Muscle of leg (tissue), 11 donors: ENCODE data around the gene RNASE1. TPM values are rescaled to one million over a fixed set of nuclear protein-coding genes. Genes with fewer than 3 reads are reported as not detected.

Source experiments
- DNase-seq: peaks from one replicate; pipeline ENCODE4 v3.0.0; 2013
- H3K27ac ChIP-seq: one replicate; pipeline ENCODE4 v1.5.1; 2013; ENCODE audit warnings: mild to moderate bottlenecking, low read length, control low read depth
- H3K27me3 ChIP-seq: one replicate; pipeline ENCODE4 v1.6.1; 2013; ENCODE audit warnings: low read length; ENCODE audit not compliant: control insufficient read depth, insufficient read depth
- H3K36me3 ChIP-seq: one replicate; pipeline ENCODE4 v1.6.1; 2013; ENCODE audit warnings: low read length; ENCODE audit not compliant: control insufficient read depth, insufficient read depth
- H3K4me1 ChIP-seq: one replicate; pipeline ENCODE4 v1.6.1; 2013; ENCODE audit warnings: low read length; ENCODE audit not compliant: control insufficient read depth, insufficient read depth
- H3K4me3 ChIP-seq: one replicate; pipeline ENCODE4 v1.5.1; 2013; ENCODE audit warnings: low read length, control low read depth
- H3K9me3 ChIP-seq: replicated peaks from 2 replicates; pipeline ENCODE4 v1.6.1; 2013; ENCODE audit warnings: low read depth, low read length; ENCODE audit not compliant: control insufficient read depth
- WGBS: methylation state at CpG from one replicate; pipeline ENCODE4 v1.1.5; 2013; ENCODE audit warnings: missing lambda C conversion rate; ENCODE audit not compliant: insufficient coverage; 5-methylcytosine and 5-hydroxymethylcytosine counted together
- polyA plus RNA-seq, 8 donors: library from polyadenylated mRNA; unstranded; fragments of 120-200 nt; gene quantifications; one replicate each; pipeline versions ENCODE4 v1.2.1 to v1.2.3, GENCODE V29; 2013; ENCODE audit warnings: inconsistent platforms in 1 of 8, low replicate concordance in 1 of 8; ENCODE audit not compliant: insufficient read length in 8 of 8, insufficient read depth in 1 of 8
- total RNA-seq: library from RNA; stranded (reverse); fragments of 120-200 nt; gene quantifications from one replicate; pipeline ENCODE4 v1.2.4, GENCODE V29; 2013

RNASE1 gene
- total and polyA plus RNA-seq, 9 donors, result 135 to 259 (median 204) TPM

GRCh38 chr14:20754308-20754707 lies 48.3 kb downstream of the RNASE1 start:
- 50% methylated on average over 1 of the region's 2 CpGs for WGBS
- H3K36me3 ChIP-seq, result no peaks in the 10 kb centered on the region
- DNase-seq, result no peak
- H3K4me1 ChIP-seq, result no peaks in the 10 kb centered on the region
- no peak overlapping the region for H3K27ac ChIP-seq
- H3K27me3 ChIP-seq, result no peaks in the 10 kb centered on the region
- H3K4me3 ChIP-seq, result no peak overlapping the region
- H3K9me3 ChIP-seq, result peaks cover 7% of the 10 kb centered on the region

GRCh38 chr14:20751963-20752562 lies 50.6 kb downstream of the RNASE1 start:
- DNase-seq, result no peak
- H3K27me3 ChIP-seq, result no peaks in the 10 kb centered on the region
- H3K4me3 ChIP-seq, result no peak overlapping the region
- 80% methylated on average over 2 of the region's 5 CpGs for WGBS
- H3K27ac ChIP-seq, result no peak overlapping the region
- H3K36me3 ChIP-seq, result no peaks in the 10 kb centered on the region
- peaks cover 7% of the 10 kb centered on the region for H3K9me3 ChIP-seq
- H3K4me1 ChIP-seq, result no peaks in the 10 kb centered on the region

Other genes with a start within 250 kb of the RNASE1 start
- not detected for gene RNASE9, start 241.8 kb downstream of the RNASE1 start, total RNA-seq
- gene RNASE9, start 241.8 kb downstream of the RNASE1 start, polyA plus RNA-seq, result not detected
- not detected for gene RNASE11, start 214.8 kb downstream of the RNASE1 start, total RNA-seq
- not detected for gene RNASE11, start 214.8 kb downstream of the RNASE1 start, polyA plus RNA-seq
- gene RNASE12, start 211.5 kb downstream of the RNASE1 start, total RNA-seq, result not detected
- not detected for gene RNASE12, start 211.5 kb downstream of the RNASE1 start, polyA plus RNA-seq
- not detected for gene OR6S1, start 161.2 kb downstream of the RNASE1 start, total RNA-seq
- gene OR6S1, start 161.2 kb downstream of the RNASE1 start, polyA plus RNA-seq, result not detected
- 18.4 TPM for gene RNASE4, start 118.3 kb downstream of the RNASE1 start, total RNA-seq
- gene RNASE4, start 118.3 kb downstream of the RNASE1 start, polyA plus RNA-seq, result 1 to 10 TPM; 2.4 to 8.4 (median 4.9) TPM
- gene ANG, start 114.1 kb downstream of the RNASE1 start, total RNA-seq, result 4.6 TPM
- 1 to 10 TPM; 1.9 to 5.0 (median 3.0) TPM for gene ANG, start 114.1 kb downstream of the RNASE1 start, polyA plus RNA-seq
- gene EDDM3A, start 57.0 kb downstream of the RNASE1 start, total RNA-seq, result not detected
- gene EDDM3A, start 57.0 kb downstream of the RNASE1 start, polyA plus RNA-seq, result not detected
- not detected for gene EDDM3B, start 34.4 kb downstream of the RNASE1 start, total RNA-seq
- not detected for gene EDDM3B, start 34.4 kb downstream of the RNASE1 start, polyA plus RNA-seq
- 4.8 TPM for gene RNASE6, start 21.6 kb downstream of the RNASE1 start, total RNA-seq
- gene RNASE6, start 21.6 kb downstream of the RNASE1 start, polyA plus RNA-seq, result 1 to 10 TPM; 5.0 to 7.9 (median 5.7) TPM
- gene RNASE3, start 88.5 kb upstream of the RNASE1 start, total RNA-seq, result not detected
- gene RNASE3, start 88.5 kb upstream of the RNASE1 start, polyA plus RNA-seq, result 1 to 10 TPM in 1 of 8 donors, under 1 TPM in 6, not detected in 1; 0.18 to 1.1 (median 0.32) TPM
- gene RNASE2, start 152.6 kb upstream of the RNASE1 start, total RNA-seq, result 0.13 TPM
- 1 to 10 TPM in 7 of 8 donors, under 1 TPM in 1; 0.95 to 1.9 (median 1.1) TPM for gene RNASE2, start 152.6 kb upstream of the RNASE1 start, polyA plus RNA-seq
- gene METTL17, start 187.1 kb upstream of the RNASE1 start, total RNA-seq, result 50.6 TPM
- 10 to 100 TPM; 36.0 to 64.0 (median 46.8) TPM for gene METTL17, start 187.1 kb upstream of the RNASE1 start, polyA plus RNA-seq
- 0.04 TPM for gene SLC39A2, start 196.4 kb upstream of the RNASE1 start, total RNA-seq
- gene SLC39A2, start 196.4 kb upstream of the RNASE1 start, polyA plus RNA-seq, result under 1 TPM in 1 of 8 donors, not detected in 7; 0.61 TPM
- gene NDRG2, start 222.2 kb upstream of the RNASE1 start, total RNA-seq, result 99.9 TPM
- gene NDRG2, start 222.2 kb upstream of the RNASE1 start, polyA plus RNA-seq, result 100 to 1,000 TPM; 121 to 203 (median 151) TPM
- gene TPPP2, start 227.4 kb upstream of the RNASE1 start, total RNA-seq, result 0.44 TPM
- gene TPPP2, start 227.4 kb upstream of the RNASE1 start, polyA plus RNA-seq, result under 1 TPM in 7 of 8 donors, not detected in 1; 0.28 to 0.85 (median 0.38) TPM
- gene RNASE13, start 232.0 kb upstream of the RNASE1 start, total RNA-seq, result not detected
- under 1 TPM in 2 of 8 donors, not detected in 6; 0.14 to 0.16 TPM for gene RNASE13, start 232.0 kb upstream of the RNASE1 start, polyA plus RNA-seq
- gene RNASE7, start 239.5 kb upstream of the RNASE1 start, total RNA-seq, result not detected
- gene RNASE7, start 239.5 kb upstream of the RNASE1 start, polyA plus RNA-seq, result under 1 TPM in 3 of 8 donors, not detected in 5; 0.13 to 0.27 (median 0.18) TPM